ENCODE data around the gene DOC2A. TPM values are rescaled to one million over a fixed set of nuclear protein-coding genes. Genes with fewer than 3 reads are reported as not detected.

DOC2A gene
- total RNA-seq, 1 experiment from 2014 or later, result 3.2 TPM

- no TSS peak for BruUV-seq (replicated peaks)
Measured at GRCh38 chr16:29996766-29997250, 14.0 kb downstream of the DOC2A start.

DNA sequence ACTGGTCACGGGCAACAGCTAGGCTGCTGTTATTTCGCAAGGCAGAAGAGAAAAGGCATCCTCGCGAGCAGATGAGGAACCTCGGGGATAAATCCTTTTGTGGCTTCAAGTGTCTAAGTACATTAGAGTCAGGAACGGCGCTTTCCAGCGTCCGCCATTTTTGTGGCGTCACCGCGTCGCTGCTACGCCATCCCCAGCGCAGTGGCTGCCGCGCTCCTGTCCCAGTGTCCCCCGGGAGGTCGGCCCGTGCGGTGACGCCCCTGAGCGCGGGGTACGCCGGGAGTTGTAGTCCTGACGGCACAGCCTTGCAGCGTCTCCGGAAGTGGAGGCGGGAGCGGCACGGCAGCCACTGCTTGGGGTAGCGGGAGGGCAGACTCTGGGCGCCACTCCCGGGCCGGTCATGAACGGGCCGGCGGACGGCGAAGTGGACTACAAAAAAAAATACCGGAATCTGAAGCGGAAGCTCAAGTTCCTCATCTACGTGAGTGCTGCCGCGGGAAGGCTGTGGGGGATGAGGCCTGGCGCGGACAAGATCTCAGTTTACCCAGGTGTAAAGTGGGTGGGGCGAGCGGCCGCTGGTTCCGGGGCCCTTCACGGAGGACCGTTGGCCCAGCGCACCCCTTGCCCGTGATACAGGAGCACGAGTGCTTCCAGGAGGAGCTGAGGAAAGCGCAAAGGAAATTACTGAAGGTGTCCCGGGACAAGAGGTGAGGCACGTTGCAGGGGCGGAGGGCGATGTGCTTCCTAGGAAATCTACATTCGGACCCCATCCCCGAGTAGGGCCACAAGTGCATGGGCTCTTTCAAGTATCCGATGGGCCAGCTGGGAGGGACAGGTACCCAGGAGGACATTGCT lies 14.7 kb downstream of the DOC2A start, which contains the start of gene INO80E:
Gene INO80E (plus strand): TSS at position 331 of the 855 bp plus-strand sequence. CDS start 70 bp downstream, at position 401.
- intact Hi-C loops (cut with micrococcal nuclease; ENCODE audit: unreplicated experiment), result no loop called here
- ChIA-PET POLR2A (ENCODE audit: low non-redundant PET) (no interaction called here), CTCF (no interaction called here)
- peak within 1 kb of the TSS; percentile 91 for H3K27ac ChIP-seq (ENCODE audit: low read depth, low read length, poor library complexity, severe bottlenecking)
- peak within 1 kb of the TSS; percentile 66 for H3K4me3 ChIP-seq (ENCODE audit: low read depth, low read length, poor library complexity, severe bottlenecking)
- no peaks in the 10 kb centered on the region for H3K9me3 ChIP-seq (ENCODE audit: low read depth, low read length, poor library complexity, severe bottlenecking)
- peaks cover 29% of the 10 kb centered on the region for H3K36me3 ChIP-seq (ENCODE audit: insufficient read depth, low read length, poor library complexity, severe bottlenecking)
- H3K4me1 ChIP-seq (ENCODE audit: insufficient read depth, low read length, poor library complexity, severe bottlenecking), result peaks cover 16% of the 10 kb centered on the region
- no TSS peak for BruUV-seq (replicated peaks)
- no peaks in the 10 kb centered on the region for H3K27me3 ChIP-seq (replicated peaks; ENCODE audit: insufficient read depth, low read depth, low read length, poor library complexity)
- no peak for TF ChIP-seq EZH2 (IDR thresholded peaks at IDR 0.05; ENCODE audit: borderline replicate concordance, low read depth, low read length, poor library complexity, severe bottlenecking)
- TF ChIP-seq, protein P1, sequence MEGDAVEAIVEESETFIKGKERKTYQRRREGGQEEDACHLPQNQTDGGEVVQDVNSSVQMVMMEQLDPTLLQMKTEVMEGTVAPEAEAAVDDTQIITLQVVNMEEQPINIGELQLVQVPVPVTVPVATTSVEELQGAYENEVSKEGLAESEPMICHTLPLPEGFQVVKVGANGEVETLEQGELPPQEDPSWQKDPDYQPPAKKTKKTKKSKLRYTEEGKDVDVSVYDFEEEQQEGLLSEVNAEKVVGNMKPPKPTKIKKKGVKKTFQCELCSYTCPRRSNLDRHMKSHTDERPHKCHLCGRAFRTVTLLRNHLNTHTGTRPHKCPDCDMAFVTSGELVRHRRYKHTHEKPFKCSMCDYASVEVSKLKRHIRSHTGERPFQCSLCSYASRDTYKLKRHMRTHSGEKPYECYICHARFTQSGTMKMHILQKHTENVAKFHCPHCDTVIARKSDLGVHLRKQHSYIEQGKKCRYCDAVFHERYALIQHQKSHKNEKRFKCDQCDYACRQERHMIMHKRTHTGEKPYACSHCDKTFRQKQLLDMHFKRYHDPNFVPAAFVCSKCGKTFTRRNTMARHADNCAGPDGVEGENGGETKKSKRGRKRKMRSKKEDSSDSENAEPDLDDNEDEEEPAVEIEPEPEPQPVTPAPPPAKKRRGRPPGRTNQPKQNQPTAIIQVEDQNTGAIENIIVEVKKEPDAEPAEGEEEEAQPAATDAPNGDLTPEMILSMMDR (conservative IDR thresholded peaks at IDR 0.05; ENCODE audit: low read depth, low read length), result no peak
- DNase-seq (ENCODE audit: low spot score), result peak; percentile 99

More at GRCh38 chr16:29996766-29997250, 14.0 kb downstream of the DOC2A start:
- peak overlapping the region; percentile 66 for H3K4me3 ChIP-seq (ENCODE audit: low read depth, low read length, poor library complexity, severe bottlenecking)
- ChIA-PET CTCF (no interaction called here), POLR2A (ENCODE audit: low non-redundant PET) (no interaction called here)
- peaks cover 28% of the 10 kb centered on the region for H3K36me3 ChIP-seq (ENCODE audit: insufficient read depth, low read length, poor library complexity, severe bottlenecking)
- peaks cover 16% of the 10 kb centered on the region for H3K4me1 ChIP-seq (ENCODE audit: insufficient read depth, low read length, poor library complexity, severe bottlenecking)
- peak; percentile 36 for DNase-seq (ENCODE audit: low spot score)
- H3K27ac ChIP-seq (ENCODE audit: low read depth, low read length, poor library complexity, severe bottlenecking), result peak overlapping the region; percentile 91
- intact Hi-C loops (cut with micrococcal nuclease; ENCODE audit: unreplicated experiment), result no loop called here
- TF ChIP-seq, protein P1 (conservative IDR thresholded peaks at IDR 0.05; ENCODE audit: low read depth, low read length), result no peak
- no peak for TF ChIP-seq EZH2 (IDR thresholded peaks at IDR 0.05; ENCODE audit: borderline replicate concordance, low read depth, low read length, poor library complexity, severe bottlenecking)
- no peaks in the 10 kb centered on the region for H3K9me3 ChIP-seq (ENCODE audit: low read depth, low read length, poor library complexity, severe bottlenecking)
- no peaks in the 10 kb centered on the region for H3K27me3 ChIP-seq (replicated peaks; ENCODE audit: insufficient read depth, low read depth, low read length, poor library complexity)

DNA sequence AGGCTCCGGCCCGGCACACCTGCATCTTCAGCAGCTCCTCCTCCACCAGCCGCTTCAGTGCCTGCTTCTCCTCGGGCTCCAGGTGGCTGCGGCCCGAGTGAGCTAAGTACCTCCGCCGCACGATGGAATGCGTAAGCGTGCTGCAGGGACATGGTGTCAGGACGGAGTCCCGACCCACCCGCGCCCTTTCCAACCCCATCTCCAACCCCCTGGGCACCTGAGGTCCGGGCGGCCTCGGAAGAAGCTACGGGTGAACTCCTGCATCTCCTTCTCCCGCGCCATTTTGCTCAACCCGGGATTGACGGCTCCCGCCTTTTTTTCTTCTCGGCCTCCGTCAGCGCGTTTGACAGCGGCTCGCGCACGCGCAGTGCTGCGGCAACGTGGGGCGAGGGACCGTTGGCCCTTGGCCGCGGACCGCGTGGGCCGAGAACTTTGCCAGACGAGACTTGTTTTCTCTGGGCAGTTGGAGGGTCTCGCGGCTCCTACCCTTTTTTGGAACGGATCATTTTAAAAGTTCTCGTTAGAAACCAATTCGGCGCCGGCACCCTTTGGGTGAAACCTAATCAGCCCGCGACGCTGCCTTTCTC lies 15.4 kb downstream of the DOC2A start, which contains the start of gene HIRIP3:
Gene HIRIP3 (minus strand): TSS at position 294 of the 587 bp plus-strand sequence. CDS start 12 bp downstream, at position 282.
- DNase-seq (ENCODE audit: low spot score), result peak; percentile 93
- H3K4me1 ChIP-seq (ENCODE audit: insufficient read depth, low read length, poor library complexity, severe bottlenecking), result peaks cover 16% of the 10 kb centered on the region
- BruUV-seq (replicated peaks), result no TSS peak
- intact Hi-C loops (cut with micrococcal nuclease; ENCODE audit: unreplicated experiment), result no loop called here
- ChIA-PET CTCF (no interaction called here), POLR2A (ENCODE audit: low non-redundant PET) (no interaction called here)
- no peak for TF ChIP-seq EZH2 (IDR thresholded peaks at IDR 0.05; ENCODE audit: borderline replicate concordance, low read depth, low read length, poor library complexity, severe bottlenecking)
- TF ChIP-seq, protein P1 (conservative IDR thresholded peaks at IDR 0.05; ENCODE audit: low read depth, low read length), result no peak
- peak within 1 kb of the TSS; percentile 66 for H3K4me3 ChIP-seq (ENCODE audit: low read depth, low read length, poor library complexity, severe bottlenecking)
- peaks cover 35% of the 10 kb centered on the region for H3K36me3 ChIP-seq (ENCODE audit: insufficient read depth, low read length, poor library complexity, severe bottlenecking)
- no peaks in the 10 kb centered on the region for H3K27me3 ChIP-seq (replicated peaks; ENCODE audit: insufficient read depth, low read depth, low read length, poor library complexity)
- no peaks in the 10 kb centered on the region for H3K9me3 ChIP-seq (ENCODE audit: low read depth, low read length, poor library complexity, severe bottlenecking)
- peak within 1 kb of the TSS; percentile 91 for H3K27ac ChIP-seq (ENCODE audit: low read depth, low read length, poor library complexity, severe bottlenecking)

All from A673 (cell line).